GM19397 (cell line): ENCODE measurements around the gene CXCR2.
A peak's percentile ranks its signal among the peaks of the same experiment; 100 is the strongest.
"Not testable (repeated sequence)": the region's sequence is repeated elsewhere in the genome, so short reads cannot be mapped to it uniquely, and the experiment has no call there.

ENCODE experiments used
- ATAC-seq: cut with Tn5 transposase; IDR thresholded peaks from one replicate; pipeline ENCODE4 v1.9.1; 2021; ENCODE audit warnings: mild to moderate bottlenecking, moderate library complexity; ENCODE audit not compliant: unreplicated experiment

Gene CXCR2

GRCh38 chr2:218129458-218130135 lies 3.8 kb downstream of the CXCR2 start:
- no peak for ATAC-seq

GRCh38 chr2:218130377-218130776 lies 4.5 kb downstream of the CXCR2 start:
- no peak for ATAC-seq

DNA sequence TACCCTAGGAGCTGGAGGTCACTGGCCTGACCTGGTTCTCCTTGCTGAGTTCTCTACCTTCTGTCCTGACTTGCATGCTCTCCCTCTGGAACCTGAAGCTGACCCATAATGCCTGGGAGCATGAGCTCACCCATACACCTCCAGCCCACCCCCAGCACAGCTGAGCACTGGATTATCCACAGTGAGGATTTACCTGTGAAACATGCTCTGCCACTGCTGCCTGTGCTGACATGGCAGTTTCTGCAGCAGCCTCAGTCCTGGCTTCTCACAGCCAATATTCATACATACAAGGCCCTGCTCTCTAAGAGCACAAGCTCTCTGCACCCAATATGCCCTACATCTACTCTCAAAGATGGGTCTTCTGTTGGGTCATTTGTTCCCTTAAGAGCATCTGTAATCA lies 5.0 kb downstream of the CXCR2 start:
- no peak for ATAC-seq

- ATAC-seq = no peak
These were observed 11.7 kb downstream of the CXCR2 start for GRCh38 chr2:218137514-218137913.

DNA sequence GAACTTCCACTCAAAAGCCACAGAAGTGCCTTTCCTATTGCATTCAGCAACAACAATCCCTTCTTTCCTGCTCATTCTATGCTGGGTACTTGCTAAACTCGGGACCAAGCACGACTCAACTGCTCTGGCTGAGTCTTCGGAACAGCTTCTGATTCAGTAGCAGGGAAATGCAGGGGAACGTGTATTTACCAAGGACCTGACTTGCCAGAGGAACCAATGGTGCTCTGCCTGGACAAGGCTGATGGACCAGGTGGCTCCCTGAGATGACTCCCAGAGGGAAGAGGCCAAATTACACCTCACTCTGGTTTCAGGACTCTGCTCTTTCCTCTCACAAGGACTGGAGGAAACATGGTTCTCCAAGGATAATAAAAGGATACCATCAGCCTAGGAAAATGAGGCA lies 12.2 kb downstream of the CXCR2 start:
- ATAC-seq = no peak

- no peak for ATAC-seq
These were observed 19.3 kb downstream of the CXCR2 start for GRCh38 chr2:218145124-218145523.

- no peak for ATAC-seq
These were observed 20.2 kb downstream of the CXCR2 start for GRCh38 chr2:218146056-218146455.

- no peak for ATAC-seq
These were observed 23.3 kb downstream of the CXCR2 start for GRCh38 chr2:218149098-218149497.

GRCh38 chr2:218149848-218150440 lies 24.1 kb downstream of the CXCR2 start:
- ATAC-seq = no peak

DNA sequence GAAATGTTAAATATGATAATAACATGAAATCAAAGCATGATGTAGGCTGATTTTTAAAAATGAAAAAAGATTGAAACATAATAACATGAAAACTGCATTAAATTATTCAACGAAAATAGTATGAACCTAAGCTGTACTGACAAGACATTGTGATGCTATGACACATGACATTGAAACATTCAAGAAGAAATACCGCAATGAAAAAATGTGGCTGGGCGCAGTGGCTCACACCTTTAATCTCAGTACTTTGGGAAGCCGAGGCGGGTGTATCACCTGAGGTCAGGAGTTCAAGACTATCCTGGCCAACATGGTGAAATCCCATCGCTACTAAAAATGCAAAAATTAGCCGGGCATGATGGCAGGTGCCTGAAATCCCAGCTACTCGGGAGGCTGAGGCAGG lies 26.3 kb downstream of the CXCR2 start:
- no peak for ATAC-seq

GRCh38 chr2:218152777-218153176 lies 26.9 kb downstream of the CXCR2 start:
- ATAC-seq = no peak

DNA sequence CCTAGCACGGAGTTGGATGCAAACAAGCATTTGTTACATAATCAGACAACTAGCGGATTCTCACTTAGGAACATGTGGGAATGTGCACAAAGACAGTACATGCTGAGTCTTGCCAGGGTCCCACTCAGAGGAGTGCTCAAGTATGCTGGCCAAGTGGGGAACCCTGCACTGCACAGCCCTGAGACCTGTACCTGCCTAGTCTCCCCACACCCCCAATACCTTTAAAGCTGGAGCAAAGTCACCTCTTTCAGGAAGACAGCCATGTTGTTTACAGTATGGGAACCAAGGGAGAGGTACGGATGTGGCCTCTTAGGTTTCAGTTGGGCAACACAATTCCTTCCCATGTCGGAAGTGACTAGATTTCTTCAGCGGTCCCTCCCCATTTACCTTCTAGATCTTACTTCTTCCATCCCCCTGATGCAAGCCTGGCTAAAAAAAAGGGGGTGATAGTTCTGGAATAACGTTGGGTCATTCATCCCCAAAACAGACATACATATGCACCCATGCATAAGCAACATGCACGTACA lies 30.2 kb downstream of the CXCR2 start:
- no peak for ATAC-seq

DNA sequence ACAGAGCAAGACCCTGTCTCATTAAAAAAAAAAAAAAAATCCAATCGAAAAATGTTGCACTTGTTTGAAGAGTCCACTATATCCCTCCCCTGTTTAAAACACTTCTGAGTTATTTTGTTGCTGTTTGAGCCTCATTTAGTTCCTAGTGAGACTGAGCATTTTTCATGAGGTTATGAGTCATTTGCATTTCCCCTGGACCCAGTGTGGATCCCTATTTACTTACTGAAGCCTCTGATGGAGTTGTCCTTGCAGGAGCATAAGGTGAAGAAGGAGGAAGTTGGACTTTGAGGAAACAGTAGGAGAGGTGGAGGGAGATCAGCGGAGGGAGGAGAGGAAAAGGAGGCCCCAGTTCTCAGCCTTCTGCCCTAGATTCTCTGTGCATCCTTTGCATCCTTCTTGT lies 35.8 kb downstream of the CXCR2 start:
- no peak for ATAC-seq

DNA sequence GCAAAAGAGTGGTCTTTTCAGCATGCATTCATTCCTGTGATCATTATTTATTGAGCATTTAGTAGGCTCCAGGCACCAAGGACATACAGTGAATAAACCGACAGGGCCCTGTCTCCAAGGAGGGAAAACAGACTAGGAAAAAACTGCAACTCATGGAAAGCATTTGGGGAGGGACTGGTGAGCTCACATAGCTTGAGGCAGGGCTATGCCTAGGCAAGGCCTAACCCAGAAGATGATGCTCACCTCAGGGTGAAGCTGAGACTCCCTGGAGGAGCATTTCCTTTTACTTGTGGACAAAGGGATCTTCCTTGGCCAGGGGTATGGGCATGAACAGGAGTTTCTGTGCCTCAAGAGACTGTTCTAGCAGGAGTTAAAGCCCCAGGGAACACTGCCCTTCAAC lies 37.0 kb downstream of the CXCR2 start:
- ATAC-seq = no peak

- ATAC-seq = no peak
These were observed 41.0 kb downstream of the CXCR2 start, which contains the start of gene CXCR1 for GRCh38 chr2:218166791-218167190. CXCR1 (minus strand) TSS chr2:218166962; CDS start chr2:218165211, 1,751 bp downstream.

GRCh38 chr2:218168016-218168415 lies 42.2 kb downstream of the CXCR2 start:
- ATAC-seq = no peak

DNA sequence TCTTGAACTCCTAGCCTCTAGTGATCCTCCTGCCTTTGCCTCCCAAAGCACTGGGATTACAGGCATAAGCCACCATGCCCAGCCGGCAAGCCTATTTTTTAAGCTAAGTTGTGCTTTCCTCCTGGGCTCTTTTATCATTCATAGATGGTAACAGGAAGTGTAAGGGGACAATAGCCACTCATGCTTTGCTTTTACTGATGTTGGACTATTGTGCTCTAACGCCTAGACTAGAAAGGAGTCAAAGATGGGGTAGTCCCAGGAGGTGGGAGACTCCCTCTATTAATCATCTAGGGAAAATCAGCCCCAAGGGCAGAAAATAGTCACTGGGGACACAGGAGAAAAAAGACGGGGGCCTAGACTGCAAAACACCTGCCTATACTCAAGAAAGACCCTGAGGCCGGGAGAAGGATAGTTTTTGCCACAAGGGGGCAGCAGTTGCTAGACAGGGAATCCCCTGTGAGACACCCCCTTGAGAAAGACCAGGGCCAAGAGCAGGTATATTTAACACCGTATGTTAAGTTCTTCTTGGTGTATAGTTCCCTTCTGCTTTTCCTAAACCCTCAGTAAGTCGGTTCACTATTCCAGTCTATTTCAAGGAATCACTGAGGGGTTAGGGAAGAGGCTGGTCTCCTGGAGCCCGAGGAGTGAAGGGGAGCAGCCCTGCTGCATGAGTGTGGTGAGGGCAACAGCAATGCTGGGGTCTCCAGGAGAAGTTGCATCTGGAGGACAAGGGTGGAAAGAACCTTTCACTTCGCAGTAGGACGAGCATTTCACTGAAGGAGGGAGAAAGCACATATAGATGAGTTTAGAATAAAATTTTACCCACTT lies 43.0 kb downstream of the CXCR2 start:
- peak; percentile 57 for ATAC-seq

- no peak for ATAC-seq
These were observed 44.1 kb downstream of the CXCR2 start for GRCh38 chr2:218169757-218170546.

DNA sequence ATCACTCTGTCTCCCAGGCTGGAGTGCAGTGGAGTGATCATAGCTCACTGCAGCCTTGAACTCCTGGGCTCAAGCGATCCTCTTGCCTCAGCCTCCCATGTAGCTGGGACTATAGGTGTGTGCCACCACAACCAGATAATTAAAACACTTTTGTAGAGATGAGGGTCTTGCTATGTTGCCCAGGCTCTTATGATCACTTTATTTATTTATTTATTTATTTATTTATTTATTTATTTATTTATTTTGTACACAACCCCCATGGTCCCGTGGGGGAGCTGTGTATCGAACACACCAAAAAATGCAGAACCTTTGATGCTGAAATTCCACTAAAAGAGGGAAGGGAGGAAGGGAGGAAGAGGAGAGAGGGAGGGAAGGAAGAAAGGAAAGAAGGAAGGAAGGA lies 45.9 kb downstream of the CXCR2 start:
- ATAC-seq = not testable (repeated sequence)

DNA sequence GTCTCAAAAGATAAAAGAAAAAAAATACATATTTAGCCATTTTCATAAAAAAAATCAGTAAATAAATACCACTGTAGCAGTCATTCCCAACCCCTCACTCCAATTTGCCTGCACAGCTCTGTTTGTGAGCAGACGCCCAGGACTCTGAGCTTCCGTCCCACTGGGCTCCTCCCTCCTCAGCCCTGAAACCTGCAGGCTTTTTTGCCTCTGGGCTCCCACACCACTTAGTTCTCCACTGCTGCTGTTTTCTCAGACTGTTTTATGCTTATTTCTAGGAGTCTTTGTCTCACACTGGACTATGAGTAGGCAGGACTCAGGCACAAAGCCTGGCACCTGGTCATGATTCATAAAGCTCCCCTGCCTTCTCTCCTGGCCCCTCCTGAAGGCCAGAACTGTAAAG lies 47.0 kb downstream of the CXCR2 start:
- no peak for ATAC-seq

- ATAC-seq = no peak
These were observed 54.0 kb downstream of the CXCR2 start for GRCh38 chr2:218179782-218180181.
